Measurements from ENCODE around the gene BST1.

The BST1 gene

GRCh38 chr4:15765391-15765790 is 62.5 kb downstream of the BST1 start:
- TF ChIP-seq CTCF (IDR thresholded peaks at IDR 0.05; ENCODE audit: insufficient read depth, low read depth, low read length, missing control alignments) = no peak
- no peak overlapping the region for H3K4me3 ChIP-seq (ENCODE audit: low read length)
- no peak for DNase-seq (ENCODE audit: low read depth)

GRCh38 chr4:15765910-15766697 is 63.2 kb downstream of the BST1 start:
- no peak for DNase-seq (ENCODE audit: low read depth)
- no peak for TF ChIP-seq CTCF (IDR thresholded peaks at IDR 0.05; ENCODE audit: insufficient read depth, low read depth, low read length, missing control alignments)
- no peak overlapping the region for H3K4me3 ChIP-seq (ENCODE audit: low read length)

GRCh38 chr4:15766821-15767220 is 64.0 kb downstream of the BST1 start:
- TF ChIP-seq CTCF (IDR thresholded peaks at IDR 0.05; ENCODE audit: insufficient read depth, low read depth, low read length, missing control alignments) = no peak
- no peak overlapping the region for H3K4me3 ChIP-seq (ENCODE audit: low read length)
- no peak for DNase-seq (ENCODE audit: low read depth)

- H3K4me3 ChIP-seq (ENCODE audit: low read length) = no peak overlapping the region
- DNase-seq (ENCODE audit: low read depth) = no peak
- TF ChIP-seq CTCF (IDR thresholded peaks at IDR 0.05; ENCODE audit: insufficient read depth, low read depth, low read length, missing control alignments) = no peak
Measured at GRCh38 chr4:15769202-15769601, 66.3 kb downstream of the BST1 start.

GRCh38 chr4:15771216-15772058 is 68.6 kb downstream of the BST1 start:
- no peak for DNase-seq (ENCODE audit: low read depth)
- no peak overlapping the region for H3K4me3 ChIP-seq (ENCODE audit: low read length)
- no peak for TF ChIP-seq CTCF (IDR thresholded peaks at IDR 0.05; ENCODE audit: insufficient read depth, low read depth, low read length, missing control alignments)

- no peak for TF ChIP-seq CTCF (IDR thresholded peaks at IDR 0.05; ENCODE audit: insufficient read depth, low read depth, low read length, missing control alignments)
- DNase-seq (ENCODE audit: low read depth) = peak; percentile 66
- no peak overlapping the region for H3K4me3 ChIP-seq (ENCODE audit: low read length)
Measured at GRCh38 chr4:15774020-15774420, 71.2 kb downstream of the BST1 start.
